ENCODE data around the gene ART1. TPM values are rescaled to one million over a fixed set of nuclear protein-coding genes. Genes with fewer than 3 reads are reported as not detected.

ART1 gene
- total and polyA plus RNA-seq, 2 donors (not counting 3 experiments of a cell fraction or from before 2014, with no cell fraction given) = not detected

DNA sequence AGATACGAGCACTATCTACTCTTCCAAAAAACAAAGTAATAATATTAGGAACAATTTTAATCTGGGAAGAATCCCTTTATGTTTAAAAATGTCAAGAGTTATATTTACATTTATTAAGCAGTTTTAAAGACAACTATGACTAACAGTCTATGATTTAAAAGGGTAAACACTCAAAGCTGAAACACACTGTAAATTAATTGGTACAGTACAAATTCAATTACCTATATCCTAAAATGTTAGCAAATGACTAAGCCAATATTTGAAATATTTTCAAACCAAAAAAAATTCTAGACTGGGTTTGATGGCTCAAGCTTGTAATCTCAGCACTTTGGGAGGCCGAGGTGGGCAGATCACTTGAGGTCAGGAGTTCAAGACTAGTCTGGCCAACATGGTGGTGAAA is 62.2 kb downstream of the ART1 start:
- intact Hi-C loops (cut with micrococcal nuclease) (no loop called here), dilution Hi-C loops (cut with MboI; ENCODE audit: extremely low pct_ligation_motif_present, low sequenced_read_pairs) (no loop called here)
- Histone ChIP-seq H3K4me3 (replicated peaks in 1 of 3; ENCODE audit: insufficient read depth in 1 of 3, low read depth in 1 of 3, low read length in 3 of 3) (no peak overlapping the region), H2AFZ (ENCODE audit: low read depth, low read length) (no peak overlapping the region), H4K20me1 (replicated peaks; ENCODE audit: control insufficient read depth, extremely low read depth, insufficient read depth, low read length) (no peaks in the 10 kb centered on the region), H3K9ac (replicated peaks; ENCODE audit: extremely low read depth, insufficient read depth, low read length) (no peak overlapping the region), H3K9me3 (replicated peaks; ENCODE audit: control insufficient read depth, insufficient read depth, low read length) (no peaks in the 10 kb centered on the region), H3K4me2 (ENCODE audit: insufficient read depth, low read length) (no peak overlapping the region), H3K9me1 (replicated peaks; ENCODE audit: control insufficient read depth, extremely low read depth, insufficient read depth, low read length) (no peaks in the 10 kb centered on the region), H3K27ac (ENCODE audit: insufficient read depth, low read depth, low read length) (no peak overlapping the region), H3K79me2 (ENCODE audit: control insufficient read depth, insufficient read depth, low read length) (peaks cover 2% of the 10 kb centered on the region), H3K27me3 (ENCODE audit: control insufficient read depth in 2 of 2, insufficient read depth in 2 of 2, low read length in 2 of 2) (no peaks in the 10 kb centered on the region), H3K4me1 (ENCODE audit: control insufficient read depth, extremely low read depth, insufficient read depth, low read length) (no peaks in the 10 kb centered on the region), H3K36me3 (ENCODE audit: control insufficient read depth in 2 of 2, extremely low read depth in 1 of 2, insufficient read depth in 2 of 2, low read length in 2 of 2) (peaks cover 22 to 29% of the 10 kb centered on the region in 2 experiments)
- no peak for FAIRE-seq
- no TSS peak for BruUV-seq (replicated peaks)
- DNase-seq (ENCODE audit: low read depth, low spot score) = no peak
- ChIA-PET CTCF (no interaction called here), POLR2A (no interaction called here)
- no peak for TF ChIP-seq GATA2 (IDR thresholded peaks at IDR 0.05; ENCODE audit: insufficient read depth, insufficient read length, low read depth, low read length)
- TF ChIP-seq, protein P1, sequence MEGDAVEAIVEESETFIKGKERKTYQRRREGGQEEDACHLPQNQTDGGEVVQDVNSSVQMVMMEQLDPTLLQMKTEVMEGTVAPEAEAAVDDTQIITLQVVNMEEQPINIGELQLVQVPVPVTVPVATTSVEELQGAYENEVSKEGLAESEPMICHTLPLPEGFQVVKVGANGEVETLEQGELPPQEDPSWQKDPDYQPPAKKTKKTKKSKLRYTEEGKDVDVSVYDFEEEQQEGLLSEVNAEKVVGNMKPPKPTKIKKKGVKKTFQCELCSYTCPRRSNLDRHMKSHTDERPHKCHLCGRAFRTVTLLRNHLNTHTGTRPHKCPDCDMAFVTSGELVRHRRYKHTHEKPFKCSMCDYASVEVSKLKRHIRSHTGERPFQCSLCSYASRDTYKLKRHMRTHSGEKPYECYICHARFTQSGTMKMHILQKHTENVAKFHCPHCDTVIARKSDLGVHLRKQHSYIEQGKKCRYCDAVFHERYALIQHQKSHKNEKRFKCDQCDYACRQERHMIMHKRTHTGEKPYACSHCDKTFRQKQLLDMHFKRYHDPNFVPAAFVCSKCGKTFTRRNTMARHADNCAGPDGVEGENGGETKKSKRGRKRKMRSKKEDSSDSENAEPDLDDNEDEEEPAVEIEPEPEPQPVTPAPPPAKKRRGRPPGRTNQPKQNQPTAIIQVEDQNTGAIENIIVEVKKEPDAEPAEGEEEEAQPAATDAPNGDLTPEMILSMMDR (IDR thresholded peaks at IDR 0.05; ENCODE audit: extremely low read depth in 1 of 2, insufficient read depth in 1 of 2, low read depth in 1 of 2, low read length in 2 of 2) = no peak
- TF ChIP-seq EZH2 (IDR thresholded peaks at IDR 0.05; ENCODE audit: borderline replicate concordance, low read depth, low read length, severe bottlenecking) = no peak
- no peak for TF ChIP-seq FOS (IDR thresholded peaks at IDR 0.05; ENCODE audit: borderline replicate concordance, insufficient read depth, low read length)
- TF ChIP-seq POLR2AphosphoS5 (IDR thresholded peaks at IDR 0.05; ENCODE audit: insufficient read depth, low read depth, low read length) = no peak
- no peak for TF ChIP-seq POLR2A (IDR thresholded peaks at IDR 0.05; ENCODE audit: low read depth, low read length)
- TF ChIP-seq JUN (IDR thresholded peaks at IDR 0.05; ENCODE audit: borderline replicate concordance, insufficient read depth, insufficient read length, low read depth) = no peak
- no peak for TF ChIP-seq MYC (IDR thresholded peaks at IDR 0.05; ENCODE audit: low read depth, low read length)
- TF ChIP-seq, protein P2, sequence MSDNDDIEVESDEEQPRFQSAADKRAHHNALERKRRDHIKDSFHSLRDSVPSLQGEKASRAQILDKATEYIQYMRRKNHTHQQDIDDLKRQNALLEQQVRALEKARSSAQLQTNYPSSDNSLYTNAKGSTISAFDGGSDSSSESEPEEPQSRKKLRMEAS (IDR thresholded peaks at IDR 0.05; ENCODE audit: insufficient read depth, insufficient read length) = no peak

All from endothelial cell of umbilical vein (primary cell).